ENCODE data around the gene TAL1. TPM values are rescaled to one million over a fixed set of nuclear protein-coding genes. Genes with fewer than 3 reads are reported as not detected.

TAL1 gene
- total RNA-seq, 1 donor from 2014 or later, result 13.9 TPM

DNA sequence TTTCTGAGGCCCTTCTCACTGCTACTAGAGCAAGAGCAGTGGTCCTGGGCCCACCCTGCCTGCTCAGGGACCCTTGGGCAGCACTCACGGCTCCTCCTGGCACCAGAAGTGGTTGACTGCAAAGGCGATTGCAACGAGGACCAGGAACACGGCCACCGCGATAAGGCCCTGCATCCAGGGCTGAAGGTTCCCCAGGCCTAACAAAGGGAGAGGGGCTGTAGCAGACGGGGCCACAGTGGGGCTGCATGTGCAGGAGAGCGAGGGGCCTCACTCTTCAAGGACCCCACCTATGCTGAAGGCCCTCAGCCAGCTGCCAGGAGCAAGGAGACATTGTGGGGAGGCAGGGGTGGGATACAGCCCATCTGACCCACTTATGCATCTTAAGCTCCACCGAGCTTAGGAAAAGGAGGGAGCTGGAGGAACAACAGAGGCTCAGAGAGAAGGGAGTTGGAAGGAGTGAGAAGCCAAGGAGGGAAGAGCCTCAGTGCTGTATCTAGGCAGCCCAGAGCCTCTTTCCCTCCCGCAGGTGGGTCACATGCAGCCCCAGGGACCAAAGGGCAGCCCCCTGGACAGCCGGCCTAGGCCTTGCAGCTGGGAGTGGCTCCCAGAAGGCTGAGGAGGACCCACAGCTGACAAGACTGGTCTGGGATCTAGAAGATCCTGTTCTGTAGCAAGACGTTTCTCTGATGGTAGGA lies 44.6 kb downstream of the TAL1 start:
- TF ChIP-seq, protein P1, sequence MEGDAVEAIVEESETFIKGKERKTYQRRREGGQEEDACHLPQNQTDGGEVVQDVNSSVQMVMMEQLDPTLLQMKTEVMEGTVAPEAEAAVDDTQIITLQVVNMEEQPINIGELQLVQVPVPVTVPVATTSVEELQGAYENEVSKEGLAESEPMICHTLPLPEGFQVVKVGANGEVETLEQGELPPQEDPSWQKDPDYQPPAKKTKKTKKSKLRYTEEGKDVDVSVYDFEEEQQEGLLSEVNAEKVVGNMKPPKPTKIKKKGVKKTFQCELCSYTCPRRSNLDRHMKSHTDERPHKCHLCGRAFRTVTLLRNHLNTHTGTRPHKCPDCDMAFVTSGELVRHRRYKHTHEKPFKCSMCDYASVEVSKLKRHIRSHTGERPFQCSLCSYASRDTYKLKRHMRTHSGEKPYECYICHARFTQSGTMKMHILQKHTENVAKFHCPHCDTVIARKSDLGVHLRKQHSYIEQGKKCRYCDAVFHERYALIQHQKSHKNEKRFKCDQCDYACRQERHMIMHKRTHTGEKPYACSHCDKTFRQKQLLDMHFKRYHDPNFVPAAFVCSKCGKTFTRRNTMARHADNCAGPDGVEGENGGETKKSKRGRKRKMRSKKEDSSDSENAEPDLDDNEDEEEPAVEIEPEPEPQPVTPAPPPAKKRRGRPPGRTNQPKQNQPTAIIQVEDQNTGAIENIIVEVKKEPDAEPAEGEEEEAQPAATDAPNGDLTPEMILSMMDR (IDR thresholded peaks at IDR 0.05), result no peak
- intact Hi-C loops (cut with DNase I), result no loop called here
- Histone ChIP-seq H3K27ac (no peak overlapping the region), H3K4me1 (peaks cover 7 to 23% of the 10 kb centered on the region in 2 donors), H3K36me3 (no peaks in the 10 kb centered on the region), H3K27me3 (no peaks in the 10 kb centered on the region), H3K9me3 (no peaks in the 10 kb centered on the region), H3K4me3 (no peak overlapping the region)
- peak in 1 of 2 donors; percentile 49 for DNase-seq (ENCODE audit: low spot score in 2 of 2)

DNA sequence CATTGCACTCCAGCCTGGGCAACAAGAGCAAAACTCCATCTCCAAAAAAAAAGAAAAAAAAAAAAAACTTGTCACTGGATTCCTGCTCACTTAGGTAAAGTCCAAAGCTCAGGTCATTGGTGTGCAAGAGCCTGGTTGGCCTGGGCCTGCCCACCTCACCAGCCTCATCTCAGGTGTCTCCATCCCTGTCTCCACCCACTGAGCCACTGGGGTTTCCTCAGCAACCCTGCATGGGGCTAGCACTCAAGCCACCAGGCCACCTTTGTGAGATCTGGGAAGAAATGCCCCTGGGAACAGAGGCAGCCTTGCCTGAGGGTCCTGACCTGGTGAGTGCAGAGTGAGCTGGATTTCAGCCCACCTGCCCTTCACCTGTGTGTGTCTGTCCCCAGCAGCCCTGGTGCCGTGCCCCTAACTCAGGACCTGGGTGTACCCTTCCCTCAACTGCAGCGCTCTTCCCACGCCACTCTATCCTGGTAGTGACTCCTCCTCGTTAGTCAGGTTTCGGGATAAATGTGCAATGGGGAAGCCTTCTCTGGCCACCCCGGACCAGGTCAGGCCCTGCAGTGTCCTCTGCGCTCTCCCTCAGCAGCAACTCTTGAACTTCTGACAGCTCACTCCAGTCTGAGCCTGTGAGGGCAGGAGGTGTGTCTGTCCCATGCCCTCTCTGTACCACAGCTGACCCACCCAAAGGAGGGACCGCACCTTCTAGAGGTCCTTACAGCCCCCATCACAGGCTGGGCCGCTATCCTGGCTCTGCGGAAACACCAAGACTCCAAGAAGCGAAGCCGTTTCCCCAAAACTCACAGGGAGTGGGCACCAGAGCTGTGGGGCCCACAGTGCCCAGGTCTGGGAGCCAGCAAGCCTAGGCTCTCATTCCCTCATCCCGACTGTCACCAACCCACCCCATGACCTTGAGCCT lies 45.5 kb downstream of the TAL1 start:
- no peak overlapping the region for H3K4me3 ChIP-seq
- H3K4me1 ChIP-seq, result peaks cover 7 to 16% of the 10 kb centered on the region in 2 donors
- H3K9me3 ChIP-seq, result no peaks in the 10 kb centered on the region
- no peaks in the 10 kb centered on the region for H3K36me3 ChIP-seq
- H3K27ac ChIP-seq, result no peak overlapping the region
- peak in 1 of 2 donors; percentile 55 for DNase-seq (ENCODE audit: low spot score in 2 of 2)
- TF ChIP-seq, protein P1 (IDR thresholded peaks at IDR 0.05), result no peak
- no peaks in the 10 kb centered on the region for H3K27me3 ChIP-seq
- intact Hi-C loops (cut with DNase I), result no loop called here

DNA sequence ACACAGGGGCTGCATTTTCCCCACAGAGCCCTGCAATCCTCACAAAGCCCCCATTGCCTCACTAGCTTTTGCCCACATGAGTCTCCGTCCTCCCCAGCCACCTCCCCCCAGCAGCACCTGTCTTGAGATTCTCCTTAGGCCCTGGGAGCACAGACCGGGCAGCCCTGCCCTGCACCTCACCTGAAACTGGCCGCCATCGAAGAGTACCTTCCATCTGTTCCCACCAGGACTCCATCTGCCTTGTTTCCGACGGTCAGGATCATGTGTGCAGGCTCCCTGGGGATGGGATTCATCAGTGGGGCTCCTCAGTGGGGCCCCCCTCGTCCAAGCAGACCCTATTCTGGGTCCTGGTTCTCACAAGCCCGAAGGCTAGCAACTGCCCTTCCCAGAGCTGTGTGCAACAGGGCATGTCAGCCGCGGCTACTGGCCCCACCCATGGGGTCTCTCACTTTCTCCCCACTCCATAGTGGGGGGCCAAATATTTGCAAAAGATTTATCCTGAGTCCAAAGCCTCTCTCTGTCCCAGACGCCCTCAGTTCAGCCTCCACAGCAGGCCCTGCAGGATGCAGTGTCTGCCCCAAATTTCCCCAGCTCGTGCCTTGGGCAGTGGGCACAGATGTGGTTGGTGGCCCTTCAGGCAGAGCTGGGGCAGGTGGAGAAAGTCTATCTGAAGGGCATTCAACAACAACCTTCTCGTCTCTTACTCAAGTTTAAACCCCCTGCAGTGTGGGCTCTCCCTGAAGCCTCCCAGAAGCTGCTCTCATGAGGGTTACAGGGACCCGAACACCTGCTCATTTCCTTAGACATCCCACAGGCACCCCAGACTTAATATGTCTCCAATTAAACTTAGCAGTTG lies 47.0 kb downstream of the TAL1 start:
- Histone ChIP-seq H3K9me3 (no peaks in the 10 kb centered on the region), H3K27me3 (no peaks in the 10 kb centered on the region), H3K4me1 (peaks cover 0 to 10% of the 10 kb centered on the region in 2 donors), H3K27ac (no peak overlapping the region), H3K36me3 (no peaks in the 10 kb centered on the region), H3K4me3 (no peak overlapping the region)
- no peak for DNase-seq (ENCODE audit: low spot score in 2 of 2)
- TF ChIP-seq, protein P1 (IDR thresholded peaks at IDR 0.05), result no peak
- intact Hi-C loops (cut with DNase I), result loop anchor here (5.0 kb wide), 1 partner anchor 537 kb away; no protein-coding TSS in a partner anchor

DNA sequence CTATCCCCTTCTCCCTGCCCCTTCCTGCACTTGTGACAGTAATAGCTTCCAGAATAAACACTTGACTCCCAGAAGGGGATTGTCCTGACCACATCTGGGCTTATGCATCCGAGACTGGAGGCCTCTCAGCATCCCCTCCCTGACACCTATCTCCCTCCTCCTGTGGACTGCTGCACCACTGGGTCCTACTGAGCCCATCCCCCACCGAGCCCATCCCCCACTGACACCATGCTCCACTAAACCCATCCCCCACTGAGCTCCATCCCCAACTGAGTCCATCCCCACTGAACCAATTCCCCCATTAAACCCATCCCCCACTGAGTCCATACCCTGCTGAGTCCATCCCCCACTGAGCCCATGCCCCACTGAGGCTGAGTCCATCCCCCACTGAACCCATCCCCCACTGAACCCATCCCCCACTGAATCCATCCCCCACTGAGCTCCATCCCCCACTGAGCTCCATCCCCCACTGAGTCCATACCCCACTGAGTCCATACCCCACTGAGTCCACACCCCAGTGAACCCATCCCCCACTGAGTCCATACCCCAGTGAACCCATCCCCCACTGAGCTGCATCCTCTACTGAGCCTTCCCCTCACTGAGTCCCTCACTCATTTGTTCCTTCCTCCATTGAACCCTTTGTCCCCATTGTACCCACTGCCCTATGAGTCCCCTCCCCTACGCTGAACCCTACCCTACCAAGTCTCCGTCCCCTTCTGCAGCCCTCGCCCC lies 47.8 kb downstream of the TAL1 start:
- intact Hi-C loops (cut with DNase I), result loop anchor here (5.0 kb wide), 1 partner anchor 538 kb away; no protein-coding TSS in a partner anchor
- Histone ChIP-seq H3K27ac (no peak overlapping the region), H3K36me3 (no peaks in the 10 kb centered on the region), H3K27me3 (no peaks in the 10 kb centered on the region), H3K4me1 (peaks cover 0 to 12% of the 10 kb centered on the region in 2 donors), H3K9me3 (no peaks in the 10 kb centered on the region), H3K4me3 (no peak overlapping the region)
- TF ChIP-seq, protein P1 (IDR thresholded peaks at IDR 0.05), result no peak
- DNase-seq (ENCODE audit: low spot score in 2 of 2), result no peak

Measured in ascending aorta (tissue), 2 donors.